Hematopoietic multipotent progenitor cell (in vitro differentiated cells): Measurements from ENCODE around the gene EMP1. TPM values are rescaled to one million over a fixed set of nuclear protein-coding genes. Genes with fewer than 3 reads are reported as not detected.
"Not testable (repeated sequence)": the region's sequence is repeated elsewhere in the genome, so short reads cannot be mapped to it uniquely, and the experiment has no call there.

Source experiments
- DNase-seq, 3 donors: peaks; one replicate each; pipeline ENCODE4 v3.0.0-alpha.2; 2011 to 2015; ENCODE audit warnings: low read depth in 2 of 3, low spot score in 2 of 3
- total RNA-seq: library from RNA; depleted of rRNA; stranded (reverse); fragments of >200 nt; gene quantifications from one replicate; pipeline ENCODE4 v1.2.3, GENCODE V29; 2012

The EMP1 gene
- total RNA-seq, 1 donor: 99.6 TPM

DNA sequence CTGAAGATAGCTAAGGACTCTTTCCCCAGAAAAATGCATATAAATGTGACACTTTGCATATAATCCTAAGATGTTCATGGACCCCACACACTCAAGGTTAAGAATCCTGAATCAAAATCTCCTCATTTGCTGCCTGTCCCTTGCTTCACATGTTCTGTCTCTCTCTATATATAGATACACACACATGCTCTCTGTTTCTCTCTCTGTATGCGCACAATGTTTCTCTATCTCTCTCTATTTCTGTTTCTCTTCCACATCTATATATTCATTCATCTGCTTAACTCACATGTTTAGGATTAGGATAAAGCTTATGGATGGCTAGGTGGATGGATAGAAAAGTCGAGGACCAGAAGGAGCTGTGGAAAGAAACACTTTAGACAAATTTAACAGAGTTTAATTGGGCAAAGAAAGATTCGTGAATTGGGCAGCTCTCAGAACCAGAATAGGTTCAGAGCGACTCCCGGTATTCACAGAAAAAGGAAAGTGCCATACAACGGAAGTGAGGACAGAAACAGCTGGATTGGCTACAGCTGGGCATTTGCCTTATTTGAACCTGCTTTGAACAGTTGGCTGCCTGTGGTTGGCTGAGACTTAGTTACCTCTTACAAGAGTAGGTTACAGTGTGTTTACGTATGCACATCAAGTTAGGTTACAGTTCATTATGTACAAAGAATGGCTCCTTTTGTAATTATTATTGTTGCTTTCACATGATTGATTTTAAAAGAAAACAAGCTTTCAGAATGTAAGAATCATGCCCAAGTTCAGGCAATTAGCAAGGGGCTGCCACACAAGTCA, 57.6 kb downstream of the EMP1 start:
- no peak for DNase-seq

DNA sequence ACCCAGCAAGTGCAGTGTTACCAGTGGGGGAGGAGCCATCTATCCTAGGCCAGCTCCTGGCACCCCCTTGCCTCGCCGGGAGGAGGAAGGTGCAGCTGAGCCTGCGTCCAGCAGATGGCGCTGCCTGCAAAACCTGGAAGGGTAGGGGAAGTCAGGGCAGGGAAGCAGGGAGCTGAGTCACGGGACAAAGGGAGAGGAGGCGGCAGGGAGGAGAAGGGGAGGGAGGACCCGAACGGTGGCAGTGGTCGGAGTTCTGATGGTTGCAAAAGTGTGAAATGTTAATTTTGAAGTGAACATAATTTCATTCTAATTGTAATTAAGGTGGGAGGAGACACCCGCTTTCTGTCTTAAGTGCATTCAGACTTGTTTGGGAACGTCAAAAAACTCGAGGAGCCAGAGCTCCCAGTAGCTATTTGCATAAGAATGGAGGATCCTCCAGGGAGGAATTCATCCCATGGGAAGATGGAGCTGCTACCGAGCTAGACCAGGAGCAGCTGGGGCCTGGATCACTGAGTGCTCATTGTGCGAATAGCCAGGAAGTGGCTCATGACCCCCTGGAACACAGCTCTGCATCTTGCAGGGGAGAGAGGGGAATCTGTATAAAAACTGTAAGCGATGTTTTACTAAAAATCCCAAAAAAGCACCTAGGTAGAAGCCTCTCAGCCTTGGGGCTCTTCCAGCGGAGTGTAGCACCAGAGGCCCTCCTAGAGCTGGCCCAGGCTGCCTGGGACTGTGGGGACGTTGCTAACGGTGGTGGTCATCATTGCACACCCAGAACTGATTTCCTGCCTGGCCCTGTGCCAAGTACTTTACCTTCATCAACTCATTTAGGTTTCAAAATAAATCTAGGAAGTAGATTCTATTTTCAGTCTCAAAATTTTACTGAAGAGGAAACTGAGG, 59.5 kb downstream of the EMP1 start:
- DNase-seq: peak; percentile 49 to 93 (median 91)

DNA sequence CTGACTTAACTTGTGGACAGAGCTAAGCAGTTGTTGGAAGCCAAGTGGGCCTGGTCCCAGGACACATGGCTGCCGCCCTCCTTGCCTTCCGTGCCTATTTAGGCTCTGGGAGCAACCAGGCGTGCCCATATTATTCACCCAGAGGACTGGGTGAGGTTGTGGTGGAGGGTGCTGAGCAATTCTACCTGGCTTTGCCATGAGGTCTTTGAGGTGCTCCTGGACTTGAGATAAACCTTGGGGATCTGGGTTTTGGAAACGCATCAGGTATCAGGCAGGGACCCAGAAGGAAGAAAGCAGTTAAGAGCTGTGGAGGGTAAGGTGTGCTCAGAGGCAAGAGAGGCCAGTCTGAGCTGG, 60.1 kb downstream of the EMP1 start:
- no peak for DNase-seq

DNA sequence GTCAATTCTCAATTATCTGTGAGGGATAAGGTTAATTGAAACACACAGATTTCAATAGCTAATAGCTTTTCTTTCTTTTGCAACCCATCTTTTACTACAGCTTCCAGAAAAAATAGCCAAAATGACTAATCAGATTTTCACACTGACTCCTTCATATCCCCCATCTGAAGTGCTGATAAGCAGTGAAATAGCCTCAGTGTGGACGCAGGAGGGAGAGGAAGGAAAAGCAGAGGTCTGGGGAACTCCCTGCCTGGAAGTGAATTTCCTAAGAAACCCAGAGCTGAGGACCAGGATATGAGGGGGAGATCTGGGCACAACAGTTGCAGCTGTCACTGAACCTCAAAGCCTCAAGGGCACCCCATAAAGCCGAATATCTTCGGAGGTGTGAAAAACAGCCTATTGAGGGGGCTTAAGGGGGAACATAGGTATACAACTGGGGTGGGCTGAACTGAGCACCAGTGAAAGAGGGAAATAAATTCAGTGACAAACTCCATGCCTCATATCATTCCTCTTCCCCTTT, 60.9 kb downstream of the EMP1 start:
- no peak for DNase-seq

DNA sequence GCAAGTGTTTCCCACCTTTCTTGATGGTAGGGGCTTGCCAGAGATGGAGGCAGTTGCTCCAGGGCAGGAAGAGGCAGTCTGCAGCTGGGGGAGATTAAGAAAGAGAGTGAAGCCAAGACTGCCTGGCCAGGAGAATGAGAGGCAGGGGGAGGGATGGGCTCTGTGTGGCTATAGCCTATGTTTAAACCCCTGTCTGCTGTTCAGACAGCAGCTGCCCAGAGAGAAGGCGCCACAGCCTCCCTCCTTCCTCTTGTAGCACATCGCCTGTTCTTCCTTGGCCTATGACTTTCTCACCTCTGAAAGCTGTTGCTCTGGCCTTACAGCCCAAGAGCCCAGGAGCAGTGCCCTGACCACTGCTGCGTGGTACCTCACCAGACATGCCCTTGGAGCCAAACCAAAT, 61.7 kb downstream of the EMP1 start:
- DNase-seq: no peak

DNA sequence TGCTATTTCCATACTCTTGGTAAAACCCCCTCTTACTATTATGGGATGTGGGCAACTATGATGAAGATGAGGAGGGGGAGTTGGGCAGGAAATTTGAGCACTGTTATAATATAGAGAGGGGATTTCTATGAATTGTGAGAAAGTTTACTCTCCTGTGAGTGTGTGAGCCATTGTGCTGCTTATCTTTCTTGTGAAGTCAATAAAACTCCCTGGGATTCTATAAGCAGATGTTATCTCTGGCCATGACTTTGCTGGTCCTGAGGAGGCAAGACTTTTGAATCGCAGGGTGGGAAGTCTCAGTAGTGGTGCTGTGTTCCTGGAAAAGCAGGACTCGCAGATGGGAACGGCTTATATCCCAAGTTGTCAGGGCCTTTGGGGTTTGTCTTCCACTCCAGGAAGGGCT, 62.2 kb downstream of the EMP1 start:
- DNase-seq: no peak

DNA sequence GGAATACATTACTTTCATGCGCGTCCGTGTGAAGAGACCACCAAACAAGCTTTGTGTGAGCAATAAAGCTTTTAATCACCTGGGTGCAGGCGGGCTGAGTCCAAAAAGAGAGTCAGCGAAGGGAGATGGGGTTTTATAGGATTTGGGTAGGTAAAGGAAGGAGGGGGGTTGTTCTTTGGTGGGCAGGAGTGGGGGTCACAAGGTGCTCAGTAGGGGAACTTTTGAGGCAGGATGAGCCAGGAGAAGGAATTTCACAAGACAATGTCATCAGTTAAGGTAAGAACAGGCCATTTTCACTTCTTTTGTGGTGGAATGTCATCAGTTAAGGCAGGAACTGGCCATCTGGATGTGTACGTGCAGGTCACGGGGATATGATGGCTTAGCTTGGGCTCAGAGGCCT, 63.1 kb downstream of the EMP1 start:
- not testable (repeated sequence) for DNase-seq

DNA sequence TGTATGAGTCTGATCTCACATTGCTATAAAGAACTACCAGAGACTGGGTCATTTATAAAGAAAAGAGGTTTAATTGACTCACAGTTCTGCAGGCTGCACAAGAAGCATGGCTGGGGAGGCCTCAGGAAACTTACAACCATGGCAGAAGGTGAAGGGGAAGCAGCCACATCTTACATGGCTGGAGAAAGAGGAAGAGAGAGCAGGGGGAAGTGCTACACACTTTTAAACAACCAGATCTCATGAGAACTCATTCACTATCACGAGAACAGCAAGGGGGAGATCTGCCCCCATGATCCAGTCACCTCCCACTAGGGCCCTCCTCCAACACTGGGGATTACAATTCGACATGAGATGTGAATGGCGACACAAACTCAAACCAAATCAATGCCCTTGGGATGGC, 71.3 kb downstream of the EMP1 start:
- not testable (repeated sequence) for DNase-seq

DNA sequence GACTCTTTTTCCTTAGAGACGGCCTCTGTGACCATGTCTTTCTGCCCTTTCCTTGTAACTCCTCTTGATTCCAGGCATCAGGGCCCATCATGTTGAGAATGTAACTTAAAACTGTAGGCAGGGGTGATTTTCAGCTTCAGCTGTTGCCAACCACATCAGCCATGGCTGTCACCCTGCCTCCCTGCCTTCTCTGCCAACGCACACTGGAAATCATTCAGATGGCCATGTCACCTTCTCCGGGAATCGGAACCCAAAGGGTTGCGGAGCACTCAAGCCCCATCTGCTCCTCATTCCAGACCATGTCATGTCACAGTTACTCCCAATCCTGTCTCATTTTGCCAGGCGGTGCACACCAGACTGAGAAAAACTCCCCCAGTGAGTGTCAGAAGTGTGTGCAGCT, 72.1 kb downstream of the EMP1 start:
- no peak for DNase-seq

Other genes with a start within 250 kb of the EMP1 start
- gene GPRC5D, start 244.6 kb upstream of the EMP1 start, total RNA-seq: not detected
- gene HEBP1, start 196.5 kb upstream of the EMP1 start, total RNA-seq: 18.9 TPM
- 12.7 TPM for gene FAM234B, start 152.3 kb upstream of the EMP1 start, total RNA-seq
- under 0.01 TPM for gene GSG1, start 93.1 kb upstream of the EMP1 start, total RNA-seq